HepG2 (cell line): Measurements from ENCODE around the gene FGF18. TPM values are rescaled to one million over a fixed set of nuclear protein-coding genes. Genes with fewer than 3 reads are reported as not detected.
A peak's percentile ranks its signal among the peaks of the same experiment; 100 is the strongest.

Source experiments
- CC2D1A ChIP-seq: sonication (generic); formaldehyde crosslinking; IDR thresholded peaks from 2 replicates; pipeline ENCODE4 v1.8.1; 2023; ENCODE audit warnings: mild to moderate bottlenecking, missing genetic modification reagents
- CHD2 ChIP-seq: IDR thresholded peaks from 2 replicates; pipeline ENCODE4 v1.6.1; 2011; ENCODE audit warnings: low read depth, low read length, improper control_type of control experiment
- CTCF ChIP-seq: sonication (generic); formaldehyde crosslinking; IDR thresholded peaks from 2 replicates; pipeline ENCODE4 v1.5.0; 2020; ENCODE audit warnings: mild to moderate bottlenecking, missing genetic modification reagents, moderate library complexity
- ETS1 ChIP-seq: sonication (generic); formaldehyde crosslinking; IDR thresholded peaks from 2 replicates; pipeline ENCODE4 v1.4.0; 2020; ENCODE audit warnings: missing genetic modification reagents
- KDM2A ChIP-seq: sonication (generic); formaldehyde crosslinking; IDR thresholded peaks from 2 replicates; pipeline ENCODE4 v1.4.0; 2020; ENCODE audit warnings: low read depth, missing genetic modification reagents, borderline replicate concordance
- KDM3A ChIP-seq: IDR thresholded peaks from 2 replicates; pipeline ENCODE4 v1.6.1; 2018; ENCODE audit warnings: low read depth, missing compliant biosample characterization
- KLF15 ChIP-seq: sonication (generic); formaldehyde crosslinking; IDR thresholded peaks from 2 replicates; pipeline ENCODE4 v1.8.1; 2023; ENCODE audit warnings: borderline replicate concordance, mild to moderate bottlenecking, inconsistent platforms, missing genetic modification reagents, mixed read lengths
- MEIS1 ChIP-seq: sonication (generic); formaldehyde crosslinking; IDR thresholded peaks from 2 replicates; pipeline ENCODE4 v1.9.0; 2021; ENCODE audit warnings: mild to moderate bottlenecking, missing genetic modification reagents, moderate library complexity, borderline replicate concordance
- PHB2 ChIP-seq: fragments of 450-650 bp; IDR thresholded peaks from 2 replicates; pipeline ENCODE4 v1.6.1; 2018; ENCODE audit not compliant: partially characterized antibody
- SMC3 ChIP-seq: IDR thresholded peaks from 2 replicates; pipeline ENCODE4 v1.6.1; 2011; ENCODE audit warnings: low read length, improper control_type of control experiment
- ZNF687 ChIP-seq: sonication (generic); formaldehyde crosslinking; IDR thresholded peaks from 2 replicates; pipeline ENCODE4 v1.5.1; 2020; ENCODE audit warnings: mild to moderate bottlenecking, missing genetic modification reagents, moderate library complexity
- ZNF704 ChIP-seq: sonication (generic); formaldehyde crosslinking; IDR thresholded peaks from 2 replicates; pipeline ENCODE4 v1.8.1; 2023; ENCODE audit warnings: mild to moderate bottlenecking, inconsistent platforms, moderate library complexity, missing genetic modification reagents, borderline replicate concordance
- ZNF777 ChIP-seq: sonication (generic); formaldehyde crosslinking; IDR thresholded peaks from 2 replicates; pipeline ENCODE4 v1.4.0; 2020; ENCODE audit warnings: missing genetic modification reagents
- polyA plus RNA-seq, 8 experiments: library from polyadenylated mRNA; depleted of rRNA in 3 of 8; stranded (reverse) in 7 of 8; unstranded in 1 of 8; fragments of >200 nt; fragmentation: Illumina TruSeq in 4 of 8; extraction: Trizol in 4 of 8; gene quantifications; 2 replicates each; pipeline versions ENCODE4 v1.2.1 to v1.2.3, GENCODE V29; 2011 to 2016; ENCODE audit warnings: low read depth in 4 of 8, missing spikeins in 1 of 8, mixed read lengths in 1 of 8; ENCODE audit not compliant: insufficient read depth in 1 of 8
- total RNA-seq, 5 experiments: library from RNA; depleted of rRNA; stranded (reverse); fragments of >200 nt; fragmentation: Illumina TruSeq; extraction: Trizol; gene quantifications; 2 replicates each; pipeline ENCODE4 v1.2.3, GENCODE V29; 2016; ENCODE audit warnings: low read depth in 1 of 5
- TF ChIP-seq, protein P1 (sequence below), 2 experiments: sonication (generic) in 1 of 2; formaldehyde crosslinking in 1 of 2; IDR thresholded peaks; 2 replicates each; pipeline versions ENCODE4 v1.4.0 to v1.6.1; 2018 to 2020; ENCODE audit warnings: missing genetic modification reagents in 2 of 2, borderline replicate concordance in 1 of 2, low read depth in 1 of 2, mild to moderate bottlenecking in 1 of 2, missing biosample characterization in 1 of 2
- TF ChIP-seq, protein P2 (sequence below): sonication (generic); formaldehyde crosslinking; IDR thresholded peaks from 2 replicates; pipeline ENCODE4 v1.8.0; 2022; ENCODE audit warnings: mild to moderate bottlenecking, missing genetic modification reagents; ENCODE audit not compliant: insufficient replicate concordance

Gene FGF18
- total and polyA plus RNA-seq, 2 of the 13 experiments (the other 11 are each of a cell fraction or from before 2014, with no cell fraction given): not detected

GRCh38 chr5:171418316-171418981 is 998 bp upstream of the FGF18 start (continued):
- TF ChIP-seq, protein P1, sequence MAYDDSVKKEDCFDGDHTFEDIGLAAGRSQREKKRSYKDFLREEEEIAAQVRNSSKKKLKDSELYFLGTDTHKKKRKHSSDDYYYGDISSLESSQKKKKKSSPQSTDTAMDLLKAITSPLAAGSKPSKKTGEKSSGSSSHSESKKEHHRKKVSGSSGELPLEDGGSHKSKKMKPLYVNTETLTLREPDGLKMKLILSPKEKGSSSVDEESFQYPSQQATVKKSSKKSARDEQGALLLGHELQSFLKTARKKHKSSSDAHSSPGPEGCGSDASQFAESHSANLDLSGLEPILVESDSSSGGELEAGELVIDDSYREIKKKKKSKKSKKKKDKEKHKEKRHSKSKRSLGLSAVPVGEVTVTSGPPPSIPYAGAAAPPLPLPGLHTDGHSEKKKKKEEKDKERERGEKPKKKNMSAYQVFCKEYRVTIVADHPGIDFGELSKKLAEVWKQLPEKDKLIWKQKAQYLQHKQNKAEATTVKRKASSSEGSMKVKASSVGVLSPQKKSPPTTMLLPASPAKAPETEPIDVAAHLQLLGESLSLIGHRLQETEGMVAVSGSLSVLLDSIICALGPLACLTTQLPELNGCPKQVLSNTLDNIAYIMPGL (CRISPR knock-in tag; IDR thresholded peaks at IDR 0.05; ENCODE audit: borderline replicate concordance in 1 of 2, low read depth in 1 of 2): peak; percentile 41 to 55; a peak in 3 of 4 replicates
- TF ChIP-seq KDM3A (CRISPR knock-in tag) (peak; percentile 72; the same call in 1 of the 2 replicates), CC2D1A (CRISPR knock-in tag) (no peak), ZNF704 (0 out of 2 replicates have a peak, but pooled peaks have one; percentile 53), KDM2A (peak; percentile 68), PHB2 (no peak), ZNF777 (CRISPR knock-in tag) (peak; percentile 76), ZNF687 (CRISPR knock-in tag) (peak; percentile 69), ETS1 (no peak), CTCF (CRISPR knock-in tag) (peak; percentile 95), MEIS1 (peak; percentile 37; the same call in 1 of the 2 replicates), CHD2 (no peak), SMC3 (peak; percentile 25; the same call in 1 of the 2 replicates), KLF15 (CRISPR knock-in tag) (0 out of 2 replicates have a peak, but pooled peaks have one; percentile 32)
- TF ChIP-seq, protein P2, sequence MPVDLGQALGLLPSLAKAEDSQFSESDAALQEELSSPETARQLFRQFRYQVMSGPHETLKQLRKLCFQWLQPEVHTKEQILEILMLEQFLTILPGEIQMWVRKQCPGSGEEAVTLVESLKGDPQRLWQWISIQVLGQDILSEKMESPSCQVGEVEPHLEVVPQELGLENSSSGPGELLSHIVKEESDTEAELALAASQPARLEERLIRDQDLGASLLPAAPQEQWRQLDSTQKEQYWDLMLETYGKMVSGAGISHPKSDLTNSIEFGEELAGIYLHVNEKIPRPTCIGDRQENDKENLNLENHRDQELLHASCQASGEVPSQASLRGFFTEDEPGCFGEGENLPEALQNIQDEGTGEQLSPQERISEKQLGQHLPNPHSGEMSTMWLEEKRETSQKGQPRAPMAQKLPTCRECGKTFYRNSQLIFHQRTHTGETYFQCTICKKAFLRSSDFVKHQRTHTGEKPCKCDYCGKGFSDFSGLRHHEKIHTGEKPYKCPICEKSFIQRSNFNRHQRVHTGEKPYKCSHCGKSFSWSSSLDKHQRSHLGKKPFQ (CRISPR knock-in tag): no peak
